Kidney epithelial cell (primary cell): ENCODE data around the gene SMIM44. TPM values are rescaled to one million over a fixed set of nuclear protein-coding genes. Genes with fewer than 3 reads are reported as not detected.
A peak's percentile ranks its signal among the peaks of the same experiment; 100 is the strongest.

Source experiments
- DNase-seq: peaks from one replicate; pipeline ENCODE4 v3.0.0-alpha.2; 2010; ENCODE audit warnings: low read depth
- H3K27me3 ChIP-seq: 2 replicates; pipeline ENCODE4 v1.6.0; 2011; ENCODE audit warnings: low read length; ENCODE audit not compliant: control insufficient read depth, insufficient read depth
- H3K36me3 ChIP-seq: 2 replicates; pipeline ENCODE4 v1.5.1; 2011; ENCODE audit warnings: low read length; ENCODE audit not compliant: control insufficient read depth, insufficient read depth
- H3K4me3 ChIP-seq: 2 replicates; pipeline ENCODE4 v1.5.1; 2011; ENCODE audit warnings: low read depth, mild to moderate bottlenecking, control low read depth, low read length
- total RNA-seq: library from RNA; depleted of rRNA; stranded (reverse); fragments of >200 nt; gene quantifications from 2 replicates; pipeline ENCODE4 v1.2.3, GENCODE V29; 2015
- TF ChIP-seq, protein P1 (sequence below): IDR thresholded peaks from 2 replicates; pipeline ENCODE4 v1.5.1; 2011; ENCODE audit warnings: mild to moderate bottlenecking, moderate library complexity, low read length, control low read depth, inconsistent platforms; ENCODE audit not compliant: insufficient read depth, poor library complexity, severe bottlenecking

SMIM44 gene
- total RNA-seq, 1 donor from 2014 or later = 1.2 TPM

- TF ChIP-seq, protein P1, sequence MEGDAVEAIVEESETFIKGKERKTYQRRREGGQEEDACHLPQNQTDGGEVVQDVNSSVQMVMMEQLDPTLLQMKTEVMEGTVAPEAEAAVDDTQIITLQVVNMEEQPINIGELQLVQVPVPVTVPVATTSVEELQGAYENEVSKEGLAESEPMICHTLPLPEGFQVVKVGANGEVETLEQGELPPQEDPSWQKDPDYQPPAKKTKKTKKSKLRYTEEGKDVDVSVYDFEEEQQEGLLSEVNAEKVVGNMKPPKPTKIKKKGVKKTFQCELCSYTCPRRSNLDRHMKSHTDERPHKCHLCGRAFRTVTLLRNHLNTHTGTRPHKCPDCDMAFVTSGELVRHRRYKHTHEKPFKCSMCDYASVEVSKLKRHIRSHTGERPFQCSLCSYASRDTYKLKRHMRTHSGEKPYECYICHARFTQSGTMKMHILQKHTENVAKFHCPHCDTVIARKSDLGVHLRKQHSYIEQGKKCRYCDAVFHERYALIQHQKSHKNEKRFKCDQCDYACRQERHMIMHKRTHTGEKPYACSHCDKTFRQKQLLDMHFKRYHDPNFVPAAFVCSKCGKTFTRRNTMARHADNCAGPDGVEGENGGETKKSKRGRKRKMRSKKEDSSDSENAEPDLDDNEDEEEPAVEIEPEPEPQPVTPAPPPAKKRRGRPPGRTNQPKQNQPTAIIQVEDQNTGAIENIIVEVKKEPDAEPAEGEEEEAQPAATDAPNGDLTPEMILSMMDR = no peak
- no peak for DNase-seq
- H3K27me3 ChIP-seq = no peaks in the 10 kb centered on the region
- H3K36me3 ChIP-seq = no peaks in the 10 kb centered on the region
- peak overlapping the region; percentile 90 for H3K4me3 ChIP-seq
Observed at GRCh38 chr19:3506384-3507340, 23.4 kb upstream of the SMIM44 start.

- TF ChIP-seq, protein P1 = no peak
- Histone ChIP-seq H3K27me3 (no peaks in the 10 kb centered on the region), H3K36me3 (no peaks in the 10 kb centered on the region), H3K4me3 (peak within 1 kb of the TSS; percentile 90)
- peak; percentile 88 for DNase-seq
Observed at GRCh38 chr19:3505598-3506383, 22.6 kb upstream of the SMIM44 start, which contains the start of gene FZR1. Gene FZR1 (plus strand): TSS chr19:3506311. CDS start chr19:3522990, 16,679 bp downstream.

- Histone ChIP-seq H3K36me3 (no peaks in the 10 kb centered on the region), H3K27me3 (no peaks in the 10 kb centered on the region), H3K4me3 (no peak overlapping the region)
- TF ChIP-seq, protein P1 = no peak
- no peak for DNase-seq
Observed at GRCh38 chr19:3504735-3505134, 21.5 kb upstream of the SMIM44 start.

DNA sequence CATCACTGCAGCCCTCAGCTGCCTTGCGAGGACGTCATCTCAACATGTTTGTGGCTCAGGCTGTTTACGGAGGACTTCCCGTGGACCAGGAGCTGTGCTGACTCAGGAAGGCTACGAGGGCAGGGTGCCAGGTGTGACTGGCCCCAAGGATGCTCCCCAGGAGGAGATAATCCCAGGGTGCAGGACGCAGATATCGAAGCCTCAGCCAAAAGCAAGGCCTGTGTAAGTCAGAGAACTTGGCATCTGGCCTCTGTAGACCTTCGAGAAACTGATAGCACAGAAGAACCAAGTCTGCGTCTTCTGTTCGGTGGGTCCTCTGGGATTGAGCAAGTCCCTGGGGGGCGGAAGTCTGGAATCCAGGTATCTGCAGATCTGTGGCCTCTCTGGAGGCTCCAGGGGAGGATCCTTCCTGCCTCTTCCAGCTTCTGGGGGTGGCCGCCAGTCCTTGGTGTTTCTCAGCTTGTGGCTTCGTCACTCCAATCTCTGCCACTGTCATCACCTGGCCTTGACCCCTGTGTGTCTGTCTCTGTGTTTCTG is 19.9 kb upstream of the SMIM44 start:
- TF ChIP-seq, protein P1 = no peak
- DNase-seq = no peak
- H3K36me3 ChIP-seq = no peaks in the 10 kb centered on the region
- H3K4me3 ChIP-seq = no peak overlapping the region
- H3K27me3 ChIP-seq = no peaks in the 10 kb centered on the region

DNA sequence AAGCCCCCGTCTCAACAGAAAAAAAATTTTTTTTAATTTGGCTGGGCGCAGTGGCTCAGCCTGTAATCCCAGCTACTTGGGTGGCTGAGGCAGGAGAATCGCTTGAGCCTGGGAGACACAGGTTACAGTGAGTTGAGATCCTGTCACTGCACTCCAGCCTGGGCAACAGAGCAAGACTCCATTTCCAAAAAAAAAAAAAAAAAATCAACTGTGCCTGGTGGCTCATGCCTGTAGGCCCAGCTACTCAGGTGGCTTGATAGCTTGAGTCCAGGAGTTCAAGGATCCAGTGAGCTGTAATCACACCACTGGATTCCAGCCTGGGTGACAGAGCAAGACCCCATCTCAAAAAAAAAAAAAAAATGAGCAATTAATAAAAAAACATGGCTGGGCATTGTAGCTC is 18.5 kb upstream of the SMIM44 start:
- TF ChIP-seq, protein P1 = no peak
- no peak for DNase-seq

More for the DNA sequence above, 18.5 kb upstream of the SMIM44 start:
- H3K36me3 ChIP-seq = no peaks in the 10 kb centered on the region
- no peaks in the 10 kb centered on the region for H3K27me3 ChIP-seq
- no peak overlapping the region for H3K4me3 ChIP-seq
